Smooth muscle cell (in vitro differentiated cells): ENCODE measurements around the gene KIF2A. TPM values are rescaled to one million over a fixed set of nuclear protein-coding genes. Genes with fewer than 3 reads are reported as not detected.

ENCODE experiments used
- DNase-seq: peaks from one replicate; lab custom pipeline; 2025; ENCODE audit not compliant: unreplicated experiment; lab: John Stamatoyannopoulos, UW
- H2AFZ ChIP-seq: fragments of 200-600 bp; sonication (generic); 2 replicates; pipeline ENCODE4 v1.6.0; 2016; ENCODE audit warnings: antibody characterized with exemption, low read depth, mild to moderate bottlenecking
- H3F3A ChIP-seq: fragments of 200-600 bp; sonication (generic); 2 replicates; pipeline ENCODE4 v1.6.0; 2017; ENCODE audit warnings: antibody characterized with exemption, low read depth
- H3K27ac ChIP-seq: fragments of 200-600 bp; sonication (generic); 2 replicates; pipeline ENCODE4 v1.5.1; 2016; ENCODE audit warnings: low read depth, mild to moderate bottlenecking
- H3K27me3 ChIP-seq: fragments of 200-600 bp; sonication (generic); 2 replicates; pipeline ENCODE4 v1.6.1; 2016; ENCODE audit warnings: low read depth, mild to moderate bottlenecking
- H3K36me3 ChIP-seq: fragments of 200-600 bp; sonication (generic); 2 replicates; pipeline ENCODE4 v1.5.1; 2016; ENCODE audit warnings: low read depth
- H3K4me1 ChIP-seq: fragments of 200-600 bp; sonication (generic); 2 replicates; pipeline ENCODE4 v1.5.1; 2016; ENCODE audit warnings: low read depth
- H3K4me2 ChIP-seq: fragments of 200-600 bp; sonication (generic); 2 replicates; pipeline ENCODE4 v1.6.0; 2016; ENCODE audit warnings: mild to moderate bottlenecking
- H3K4me3 ChIP-seq: fragments of 200-600 bp; sonication (generic); 2 replicates; pipeline ENCODE4 v1.5.1; 2016; ENCODE audit warnings: mild to moderate bottlenecking
- H3K79me2 ChIP-seq: fragments of 200-600 bp; sonication (generic); 2 replicates; pipeline ENCODE4 v1.6.0; 2016; ENCODE audit warnings: low read depth, mild to moderate bottlenecking
- H3K9ac ChIP-seq: fragments of 200-600 bp; sonication (generic); 2 replicates; pipeline ENCODE4 v1.6.0; 2016; ENCODE audit warnings: low read depth
- H3K9me3 ChIP-seq: fragments of 200-600 bp; sonication (generic); replicated peaks from 2 replicates; pipeline ENCODE4 v1.5.1; 2016; ENCODE audit warnings: low read depth
- H4K20me1 ChIP-seq: fragments of 200-600 bp; sonication (generic); 2 replicates; pipeline ENCODE4 v1.6.0; 2016; ENCODE audit warnings: low read depth
- WGBS: methylation state at CpG from one replicate; pipeline ENCODE4 v1.1.7; 2016; ENCODE audit warnings: low lambda C conversion rate; 5-methylcytosine and 5-hydroxymethylcytosine counted together
- polyA plus RNA-seq: library from polyadenylated mRNA; unstranded; fragments of >200 nt; fragmentation: Nextera tagmentation; extraction: Ambion mirVana; gene quantifications from 2 replicates; pipeline ENCODE4 v1.2.1, GENCODE V29; 2016
- total RNA-seq: library from RNA; depleted of rRNA; stranded (reverse); fragments of >200 nt; gene quantifications from 2 replicates; pipeline ENCODE4 v1.2.3, GENCODE V29; 2014
- TF ChIP-seq, protein P1 (sequence below): fragments of 200-600 bp; sonication (generic); IDR thresholded peaks from 2 replicates; pipeline ENCODE4 v1.5.1; 2017; ENCODE audit warnings: borderline replicate concordance, mild to moderate bottlenecking, antibody characterized with exemption; ENCODE audit not compliant: insufficient read depth, poor library complexity, severe bottlenecking

KIF2A gene
- total and polyA plus RNA-seq, 2 experiments from 2014 or later, result 34.4 to 89.2 TPM

DNA sequence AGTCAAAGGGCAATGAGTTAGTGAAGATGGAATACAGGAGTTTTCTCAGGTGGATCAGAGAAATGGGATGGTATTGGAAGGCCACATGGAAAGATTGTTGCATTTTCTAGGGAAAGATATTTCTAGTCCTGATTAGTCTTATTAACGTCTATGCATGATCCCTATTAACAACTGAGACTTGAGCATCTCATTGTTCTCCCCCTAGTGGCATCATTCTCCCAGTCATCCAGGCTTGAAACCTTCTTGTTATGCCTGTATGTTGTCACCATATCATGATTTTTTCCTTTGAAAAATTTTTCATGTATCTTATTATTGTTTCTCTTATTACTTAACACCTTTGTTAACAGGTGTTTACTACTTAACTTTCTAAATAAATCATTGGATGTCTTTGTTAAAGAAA is 34.4 kb downstream of the KIF2A start:
- H3K36me3 ChIP-seq, result no peaks in the 10 kb centered on the region
- 25% methylated on average over 1 of the region's 1 CpG for WGBS
- no peaks in the 10 kb centered on the region for H3K27me3 ChIP-seq
- no peaks in the 10 kb centered on the region for H3K9me3 ChIP-seq
- no peak overlapping the region for H2AFZ ChIP-seq
- TF ChIP-seq, protein P1, sequence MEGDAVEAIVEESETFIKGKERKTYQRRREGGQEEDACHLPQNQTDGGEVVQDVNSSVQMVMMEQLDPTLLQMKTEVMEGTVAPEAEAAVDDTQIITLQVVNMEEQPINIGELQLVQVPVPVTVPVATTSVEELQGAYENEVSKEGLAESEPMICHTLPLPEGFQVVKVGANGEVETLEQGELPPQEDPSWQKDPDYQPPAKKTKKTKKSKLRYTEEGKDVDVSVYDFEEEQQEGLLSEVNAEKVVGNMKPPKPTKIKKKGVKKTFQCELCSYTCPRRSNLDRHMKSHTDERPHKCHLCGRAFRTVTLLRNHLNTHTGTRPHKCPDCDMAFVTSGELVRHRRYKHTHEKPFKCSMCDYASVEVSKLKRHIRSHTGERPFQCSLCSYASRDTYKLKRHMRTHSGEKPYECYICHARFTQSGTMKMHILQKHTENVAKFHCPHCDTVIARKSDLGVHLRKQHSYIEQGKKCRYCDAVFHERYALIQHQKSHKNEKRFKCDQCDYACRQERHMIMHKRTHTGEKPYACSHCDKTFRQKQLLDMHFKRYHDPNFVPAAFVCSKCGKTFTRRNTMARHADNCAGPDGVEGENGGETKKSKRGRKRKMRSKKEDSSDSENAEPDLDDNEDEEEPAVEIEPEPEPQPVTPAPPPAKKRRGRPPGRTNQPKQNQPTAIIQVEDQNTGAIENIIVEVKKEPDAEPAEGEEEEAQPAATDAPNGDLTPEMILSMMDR, result peak; percentile 22
- DNase-seq, result no peak
- peaks cover 99% of the 10 kb centered on the region for H3K79me2 ChIP-seq
- no peak overlapping the region for H3K4me3 ChIP-seq
- H3K9ac ChIP-seq, result no peak overlapping the region
- H3K27ac ChIP-seq, result no peak overlapping the region
- no peak overlapping the region for H3K4me2 ChIP-seq
- peaks cover 87% of the 10 kb centered on the region for H4K20me1 ChIP-seq
- H3K4me1 ChIP-seq, result no peaks in the 10 kb centered on the region
- no peaks in the 10 kb centered on the region for H3F3A ChIP-seq

GRCh38 chr5:62340979-62341378 is 35.0 kb downstream of the KIF2A start:
- no peak overlapping the region for H3K4me3 ChIP-seq
- H3K4me2 ChIP-seq, result no peak overlapping the region
- no peaks in the 10 kb centered on the region for H3K36me3 ChIP-seq
- H4K20me1 ChIP-seq, result peaks cover 88% of the 10 kb centered on the region
- H2AFZ ChIP-seq, result no peak overlapping the region
- peaks cover 99% of the 10 kb centered on the region for H3K79me2 ChIP-seq
- H3K9me3 ChIP-seq, result no peaks in the 10 kb centered on the region
- no peaks in the 10 kb centered on the region for H3K27me3 ChIP-seq
- WGBS, result 91% methylated on average over 2 of the region's 2 CpGs
- no peak for DNase-seq
- TF ChIP-seq, protein P1, result no peak
- no peaks in the 10 kb centered on the region for H3F3A ChIP-seq
- H3K4me1 ChIP-seq, result no peaks in the 10 kb centered on the region
- no peak overlapping the region for H3K9ac ChIP-seq
- no peak overlapping the region for H3K27ac ChIP-seq

- H3K9me3 ChIP-seq, result no peaks in the 10 kb centered on the region
- no peak overlapping the region for H3K4me2 ChIP-seq
- H3F3A ChIP-seq, result no peaks in the 10 kb centered on the region
- no peak overlapping the region for H3K27ac ChIP-seq
- H3K79me2 ChIP-seq, result peaks cover 94% of the 10 kb centered on the region
- whole genome bisulfite sequencing, result 96% methylated on average over 4 of the region's 4 CpGs
- no peak for DNase-seq
- H3K27me3 ChIP-seq, result no peaks in the 10 kb centered on the region
- peaks cover 88% of the 10 kb centered on the region for H4K20me1 ChIP-seq
- H3K4me3 ChIP-seq, result no peak overlapping the region
- no peaks in the 10 kb centered on the region for H3K36me3 ChIP-seq
- H3K9ac ChIP-seq, result no peak overlapping the region
- no peaks in the 10 kb centered on the region for H3K4me1 ChIP-seq
- TF ChIP-seq, protein P1, result no peak
- no peak overlapping the region for H2AFZ ChIP-seq
These were observed 35.9 kb downstream of the KIF2A start for GRCh38 chr5:62341783-62342475.

DNA sequence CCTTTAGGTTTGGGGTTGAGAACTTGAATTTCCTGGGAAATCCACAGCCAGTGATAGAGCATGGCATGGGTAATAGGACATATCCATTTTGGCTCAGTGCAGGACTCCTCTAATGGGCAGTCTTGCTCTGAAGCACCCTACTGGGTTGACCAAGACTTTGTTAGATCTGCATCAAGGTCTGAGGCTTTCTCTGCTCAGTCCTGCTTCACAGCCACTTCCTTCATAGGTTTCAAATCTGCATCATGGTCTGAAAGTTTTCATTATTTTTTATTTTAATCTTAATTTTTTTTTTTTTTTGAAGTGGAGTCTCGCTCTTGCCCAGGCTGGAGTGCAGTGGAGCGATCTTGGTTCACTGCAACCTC is 36.5 kb downstream of the KIF2A start:
- H3K36me3 ChIP-seq, result no peaks in the 10 kb centered on the region
- peaks cover 92% of the 10 kb centered on the region for H3K79me2 ChIP-seq
- H4K20me1 ChIP-seq, result peaks cover 85% of the 10 kb centered on the region
- no peaks in the 10 kb centered on the region for H3F3A ChIP-seq
- H3K27me3 ChIP-seq, result no peaks in the 10 kb centered on the region
- no peaks in the 10 kb centered on the region for H3K9me3 ChIP-seq
- TF ChIP-seq, protein P1, result no peak
- no peak overlapping the region for H3K4me2 ChIP-seq
- no peak overlapping the region for H2AFZ ChIP-seq
- H3K4me1 ChIP-seq, result no peaks in the 10 kb centered on the region
- H3K4me3 ChIP-seq, result no peak overlapping the region
- no peak for DNase-seq
- no peak overlapping the region for H3K9ac ChIP-seq
- no peak overlapping the region for H3K27ac ChIP-seq
- WGBS, result 100% methylated on average over 2 of the region's 2 CpGs
